Aorta (tissue), 5 donors: ENCODE measurements around the gene DOCK9. TPM values are rescaled to one million over a fixed set of nuclear protein-coding genes. Genes with fewer than 3 reads are reported as not detected.
A peak's percentile ranks its signal among the peaks of the same experiment; 100 is the strongest.

Experiments
- ATAC-seq: fragments of 200-7000 bp; cut with Tn5 transposase; one replicate; pipeline ENCODE4 v1.9.1; 2022; ENCODE audit warnings: moderate library complexity; ENCODE audit not compliant: low FRiP score
- DNase-seq, 2 donors: peaks; one replicate each; pipeline ENCODE4 v3.0.0-alpha.2; 2020
- H3K27ac ChIP-seq, 2 donors: one replicate each; pipeline ENCODE4 v1.5.1; 2013; ENCODE audit warnings: low read length in 2 of 2, mild to moderate bottlenecking in 2 of 2, moderate library complexity in 2 of 2, control low read depth in 1 of 2, inconsistent platforms in 1 of 2, low read depth in 1 of 2
- H3K27me3 ChIP-seq, 2 donors: one replicate each; pipeline ENCODE4 v1.6.1; 2013; ENCODE audit warnings: control low read depth in 1 of 2, low read length in 1 of 2, mild to moderate bottlenecking in 1 of 2, moderate library complexity in 1 of 2; ENCODE audit not compliant: insufficient read depth in 2 of 2, control insufficient read depth in 1 of 2
- H3K36me3 ChIP-seq, 2 donors: one replicate each; pipeline ENCODE4 v1.6.1; 2013; ENCODE audit warnings: control low read depth in 1 of 2, low read length in 1 of 2, mild to moderate bottlenecking in 1 of 2; ENCODE audit not compliant: insufficient read depth in 2 of 2, control insufficient read depth in 1 of 2
- H3K4me1 ChIP-seq, 2 donors: one replicate each; pipeline ENCODE4 v1.6.1; 2013; ENCODE audit warnings: low read length in 2 of 2, control low read depth in 1 of 2, mild to moderate bottlenecking in 1 of 2, moderate library complexity in 1 of 2; ENCODE audit not compliant: insufficient read depth in 2 of 2, control insufficient read depth in 1 of 2
- H3K4me3 ChIP-seq, 2 donors: one replicate each; pipeline ENCODE4 v1.5.1; 2013; ENCODE audit warnings: low read length in 2 of 2, control low read depth in 1 of 2, mild to moderate bottlenecking in 1 of 2
- H3K9me3 ChIP-seq: one replicate; pipeline ENCODE4 v1.6.1; 2013; ENCODE audit warnings: mild to moderate bottlenecking, low read length; ENCODE audit not compliant: control insufficient read depth
- WGBS, 2 donors: extraction: QIAGEN DNeasy Blood & Tissue Kit; methylation state at CpG; one replicate each; pipeline ENCODE4 v1.1.7; 2013; 5-methylcytosine and 5-hydroxymethylcytosine counted together
- intact Hi-C, 2 donors: fragments of 100-400 bp; cut with DNase I; formaldehyde crosslinking; loops; one replicate each; pipeline versions ENCODE4 v1.14.2 to v1.15.0; 2022
- polyA plus RNA-seq, 2 donors: library from polyadenylated mRNA; stranded (reverse); fragments of 200-250 nt; gene quantifications; one replicate each; pipeline ENCODE4 v1.2.3, GENCODE V29; 2013
- total RNA-seq, 2 donors: library from RNA; stranded (reverse); fragmentation: NEBNext Ultra II Directional; extraction: Animal tissue kit (Norgen Biotek cat#: 25700); gene quantifications; one replicate each; pipeline ENCODE4 v1.2.1, GENCODE V29; 2021
- donor health status: healthy with polysubstance abuse.
- donor health status: Bipolar disorder and iron deficiency.
- donor health status: DM: no; HTN: no; CAD: no.
- donor health status: DM: no; HTN: no; CAD: no.
- donor health status: DM: yes; HTN: yes; CAD: no.

The DOCK9 gene
- total and polyA plus RNA-seq, 4 donors, result 9.1 to 107 (median 43.8) TPM

DNA sequence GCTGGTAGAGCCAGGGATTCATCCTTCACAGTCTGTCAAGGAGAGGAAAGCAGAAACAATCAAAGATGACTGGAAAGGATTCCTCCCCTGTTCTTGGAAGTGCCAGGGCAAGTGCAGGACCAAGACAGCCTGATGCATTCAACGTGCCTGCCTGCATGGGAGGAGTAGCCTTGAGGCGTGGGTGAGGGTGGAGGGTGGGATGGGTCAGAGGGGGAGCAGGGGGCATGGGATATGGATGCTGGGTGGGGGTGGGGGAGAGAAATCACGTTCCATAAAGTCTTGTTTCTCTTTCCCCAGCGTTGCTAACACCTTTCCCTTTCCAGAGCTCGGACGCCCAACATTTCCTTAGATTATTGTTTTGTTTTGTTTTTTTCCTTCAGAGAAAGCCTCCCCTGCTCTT lies 117.4 kb downstream of the DOCK9 start:
- no peaks in the 10 kb centered on the region for H3K4me1 ChIP-seq
- no peaks in the 10 kb centered on the region for H3K27me3 ChIP-seq
- H3K36me3 ChIP-seq, result peaks cover 0 to 15% of the 10 kb centered on the region in 2 donors
- no peak for DNase-seq
- intact Hi-C loops, result no loop called here
- no peak for ATAC-seq
- 69 to 75% methylated on average over 6 of the region's 6 CpGs for WGBS, 2 donors
- H3K27ac ChIP-seq, result no peak overlapping the region
- no peaks in the 10 kb centered on the region for H3K9me3 ChIP-seq
- no peak overlapping the region for H3K4me3 ChIP-seq

GRCh38 chr13:98858191-98858590 lies 119.7 kb downstream of the DOCK9 start:
- no peaks in the 10 kb centered on the region for H3K27me3 ChIP-seq
- H3K9me3 ChIP-seq, result no peaks in the 10 kb centered on the region
- H3K27ac ChIP-seq, result no peak overlapping the region
- no peak for ATAC-seq
- H3K4me1 ChIP-seq, result no peaks in the 10 kb centered on the region
- peaks cover 0 to 10% of the 10 kb centered on the region in 2 donors for H3K36me3 ChIP-seq
- H3K4me3 ChIP-seq, result no peak overlapping the region
- intact Hi-C loops, result no loop called here
- 84 to 95% methylated on average over 4 of the region's 4 CpGs for WGBS, 2 donors
- DNase-seq, result no peak

DNA sequence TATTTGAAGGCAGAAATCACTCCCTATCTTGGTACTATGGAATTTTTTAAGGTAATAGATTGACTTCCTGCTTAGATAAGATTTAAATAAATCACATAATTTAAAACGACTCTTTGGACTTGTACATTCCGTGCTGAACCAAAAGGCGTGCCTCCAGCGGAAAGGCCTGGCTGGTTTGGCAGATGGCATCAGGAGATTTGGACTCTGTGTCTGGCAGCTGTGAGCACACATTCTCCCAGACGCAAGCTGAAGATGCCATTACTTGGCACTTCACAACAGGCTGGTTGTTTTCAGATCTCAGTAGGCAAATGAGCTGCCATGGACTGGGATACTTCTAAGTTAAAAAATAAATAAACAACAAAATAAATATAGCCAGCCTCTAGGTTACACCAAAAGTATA lies 120.9 kb downstream of the DOCK9 start:
- no peak for DNase-seq
- intact Hi-C loops, result no loop called here
- Histone ChIP-seq H3K4me1 (no peaks in the 10 kb centered on the region), H3K36me3 (peaks cover 0 to 5% of the 10 kb centered on the region in 2 donors), H3K27ac (no peak overlapping the region), H3K27me3 (no peaks in the 10 kb centered on the region), H3K9me3 (no peaks in the 10 kb centered on the region), H3K4me3 (no peak overlapping the region)
- WGBS, 2 donors, result 46 to 47% methylated on average over 5 of the region's 5 CpGs
- ATAC-seq, result no peak

DNA sequence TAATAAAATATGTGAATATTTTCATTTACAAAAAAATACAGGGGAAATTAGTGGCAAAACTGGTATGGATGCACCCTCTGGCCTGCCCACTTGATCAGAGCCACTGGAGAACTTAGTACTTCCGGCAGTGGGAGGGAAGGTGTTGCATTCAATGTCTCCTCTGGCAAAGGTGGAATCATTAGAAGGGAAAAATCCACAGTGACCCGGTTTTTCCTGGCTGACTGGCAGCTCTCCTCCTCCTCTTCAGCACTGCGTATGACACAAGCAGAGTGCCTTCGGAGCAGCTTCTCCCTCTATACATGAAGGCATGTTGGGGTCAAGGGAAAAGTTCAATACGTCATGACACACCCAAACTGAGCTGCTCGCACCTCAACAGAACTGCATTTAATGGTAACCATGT lies 123.4 kb downstream of the DOCK9 start:
- no peak for DNase-seq
- Histone ChIP-seq H3K4me3 (no peak overlapping the region), H3K4me1 (no peaks in the 10 kb centered on the region), H3K27ac (no peak overlapping the region), H3K9me3 (no peaks in the 10 kb centered on the region), H3K27me3 (no peaks in the 10 kb centered on the region), H3K36me3 (no peaks in the 10 kb centered on the region)
- no peak for ATAC-seq
- intact Hi-C loops, result no loop called here
- 93 to 94% methylated on average over 6 of the region's 6 CpGs for WGBS, 2 donors

GRCh38 chr13:98853771-98854221 lies 124.1 kb downstream of the DOCK9 start:
- H3K9me3 ChIP-seq, result no peaks in the 10 kb centered on the region
- H3K27ac ChIP-seq, result peak overlapping the region in 1 of 2 donors; percentile 60
- WGBS, 2 donors, result 37 to 40% methylated on average over 6 of the region's 6 CpGs
- H3K4me1 ChIP-seq, result no peaks in the 10 kb centered on the region
- ATAC-seq, result peak; percentile 49
- no peaks in the 10 kb centered on the region for H3K27me3 ChIP-seq
- DNase-seq, result no peak
- no peaks in the 10 kb centered on the region for H3K36me3 ChIP-seq
- intact Hi-C loops, result no loop called here
- no peak overlapping the region for H3K4me3 ChIP-seq

DNA sequence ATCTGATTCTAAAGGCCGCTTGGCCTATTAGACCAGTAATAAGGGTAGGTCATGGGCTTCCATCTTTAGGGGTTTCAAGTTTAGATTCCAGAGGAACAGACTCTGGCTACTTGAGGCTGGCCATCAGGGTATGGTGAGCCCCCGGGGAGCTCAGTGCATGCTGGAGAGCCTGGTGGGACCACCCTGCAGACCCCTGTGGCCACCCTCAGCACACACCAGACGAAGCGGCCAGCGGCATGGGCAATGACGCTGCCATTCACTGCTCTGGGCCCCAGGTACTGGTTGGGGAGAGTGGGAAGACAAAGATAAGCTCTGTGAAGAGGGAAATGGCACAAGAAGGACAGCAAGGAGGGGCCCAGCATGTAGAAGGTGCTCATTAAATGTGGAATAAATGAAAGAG lies 126.6 kb downstream of the DOCK9 start:
- Histone ChIP-seq H3K9me3 (no peaks in the 10 kb centered on the region), H3K27ac (no peak overlapping the region), H3K27me3 (no peaks in the 10 kb centered on the region), H3K4me3 (no peak overlapping the region), H3K4me1 (no peaks in the 10 kb centered on the region), H3K36me3 (no peaks in the 10 kb centered on the region)
- DNase-seq (no peak), ATAC-seq (no peak)
- WGBS, 2 donors, result 98 to 99% methylated on average over 6 of the region's 6 CpGs
- intact Hi-C loops, result no loop called here

DNA sequence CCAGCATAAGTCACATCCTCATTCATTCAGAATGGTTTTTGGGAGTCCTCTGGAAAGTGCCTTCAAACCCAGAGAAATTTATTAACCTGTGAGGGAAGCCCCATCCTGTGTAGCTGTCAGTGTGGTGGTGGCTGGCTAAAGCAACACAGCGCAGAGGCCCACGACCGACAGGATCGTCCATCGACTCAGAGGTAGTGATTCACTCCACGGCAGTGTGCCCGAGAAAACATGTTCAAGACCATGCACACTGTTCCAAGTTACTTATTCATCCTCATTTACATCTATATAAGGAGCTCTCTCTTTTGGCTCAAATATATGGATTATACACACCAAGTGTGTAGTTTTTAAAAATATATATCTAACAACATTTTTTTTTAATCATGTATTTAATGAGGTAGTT lies 129.1 kb downstream of the DOCK9 start:
- Histone ChIP-seq H3K4me3 (no peak overlapping the region), H3K27ac (no peak overlapping the region), H3K4me1 (no peaks in the 10 kb centered on the region), H3K36me3 (peaks cover 2 to 3% of the 10 kb centered on the region in 2 donors), H3K9me3 (no peaks in the 10 kb centered on the region), H3K27me3 (no peaks in the 10 kb centered on the region)
- intact Hi-C loops, result loop anchor here (10.0 kb wide), 2 partner anchors 374 to 994 kb away; no protein-coding TSS in a partner anchor
- ATAC-seq (no peak), DNase-seq (peak; percentile 78 to 90)
- 50 to 61% methylated on average over 7 of the region's 7 CpGs for WGBS, 2 donors

DNA sequence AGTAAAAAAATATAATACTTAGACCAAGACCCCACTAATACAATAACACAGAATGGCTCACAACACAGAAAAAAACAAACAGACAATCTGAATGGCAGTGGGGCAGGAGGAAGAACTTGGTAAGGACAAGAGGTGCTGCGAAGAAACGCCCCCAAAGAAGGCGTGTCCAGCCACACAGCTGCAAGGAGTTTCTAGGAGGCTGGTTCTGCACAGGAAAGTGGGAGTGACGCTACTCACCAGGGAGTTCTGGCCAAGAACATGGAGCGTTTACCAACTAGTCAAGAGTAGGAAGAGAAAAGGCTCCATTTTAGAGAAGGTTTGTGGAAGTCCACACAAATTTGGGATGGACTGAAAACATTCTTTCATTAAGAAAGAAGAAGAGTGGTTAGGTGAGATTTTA lies 130.1 kb downstream of the DOCK9 start:
- intact Hi-C loops, result loop anchor here (10.0 kb wide), 2 partner anchors 373 to 993 kb away; no protein-coding TSS in a partner anchor
- ATAC-seq (no peak), DNase-seq (no peak)
- Histone ChIP-seq H3K4me3 (no peak overlapping the region), H3K36me3 (peaks cover 2 to 3% of the 10 kb centered on the region in 2 donors), H3K9me3 (no peaks in the 10 kb centered on the region), H3K27ac (no peak overlapping the region), H3K4me1 (no peaks in the 10 kb centered on the region), H3K27me3 (no peaks in the 10 kb centered on the region)
- WGBS, 2 donors, result 76 to 87% methylated on average over 5 of the region's 5 CpGs

DNA sequence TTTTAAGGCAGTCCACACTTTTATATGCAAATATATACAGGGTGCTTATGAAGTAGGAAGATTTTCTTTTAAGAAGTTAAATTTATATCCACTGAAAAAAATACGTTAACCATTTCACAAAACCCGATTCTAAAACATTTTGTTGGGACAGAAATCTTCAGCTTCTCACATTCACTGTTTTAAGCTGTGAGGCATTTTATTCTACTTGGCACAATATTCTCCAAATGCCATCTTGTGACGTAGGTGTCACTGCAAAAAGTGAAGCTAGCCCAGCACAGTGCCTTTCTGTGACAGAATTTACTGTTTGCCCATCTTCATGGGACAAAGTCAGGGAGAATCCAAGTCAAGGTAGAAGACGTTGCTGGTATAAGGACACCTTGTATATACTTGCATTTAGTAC lies 130.9 kb downstream of the DOCK9 start:
- WGBS, 2 donors, result 91 to 92% methylated on average over 4 of the region's 4 CpGs
- Histone ChIP-seq H3K4me1 (no peaks in the 10 kb centered on the region), H3K4me3 (no peak overlapping the region), H3K9me3 (no peaks in the 10 kb centered on the region), H3K27ac (no peak overlapping the region), H3K27me3 (no peaks in the 10 kb centered on the region), H3K36me3 (peaks cover 2 to 3% of the 10 kb centered on the region in 2 donors)
- DNase-seq (no peak), ATAC-seq (no peak)
- intact Hi-C loops, result loop anchor here (10.0 kb wide), 2 partner anchors 372 to 992 kb away; no protein-coding TSS in a partner anchor
